Regular cardiac myocyte (primary cell): ENCODE results near the gene ATN1. TPM values are rescaled to one million over a fixed set of nuclear protein-coding genes. Genes with fewer than 3 reads are reported as not detected.

Experiments used
- total RNA-seq: library from RNA; depleted of rRNA; stranded (reverse); fragments of >200 nt; gene quantifications from 2 replicates; pipeline ENCODE4 v1.2.3, GENCODE V29; 2014

Gene ATN1
- 4.4 and 9.0 TPM in 2 replicates for total RNA-seq

GRCh38 chr12:6927379-6928021, at the start of gene ATN1:
TSS of gene ATN1 (plus strand) at chr12:6927959. CDS start at chr12:6934002, 6,043 bp downstream.

GRCh38 chr12:6904280-6905276, 23.2 kb upstream of the ATN1 start, which contains the start of gene LRRC23:
TSS of gene LRRC23 (plus strand) at chr12:6904822. CDS start at chr12:6905634, 812 bp downstream.

GRCh38 chr12:6914246-6914946, 13.4 kb upstream of the ATN1 start, which contains the start of gene ENO2:
TSS of gene ENO2 (plus strand) at chr12:6914580. CDS start at chr12:6915833, 1,253 bp downstream.

GRCh38 chr12:6943722-6944380, 16.1 kb downstream of the ATN1 start, which contains the start of the genes C12orf57 and RNU7-1:
TSS of gene C12orf57 (plus strand) at chr12:6944022. CDS start at chr12:6944122, 100 bp downstream.
TSS of gene RNU7-1 (plus strand) at chr12:6943816.

GRCh38 chr12:6950811-6951540, 23.2 kb downstream of the ATN1 start, which contains the start of gene PTPN6:
TSS of gene PTPN6 (plus strand) at chr12:6951356. CDS start at chr12:6951513, 157 bp downstream.

Other genes with a start within 250 kb of the ATN1 start
- 9.0 and 11.3 TPM in 2 replicates for gene ZNF384, start 238.6 kb upstream of the ATN1 start, total RNA-seq
- gene PIANP, start 227.1 kb upstream of the ATN1 start, total RNA-seq = under 0.01 TPM in 2 replicates
- gene COPS7A, start 203.9 kb upstream of the ATN1 start, total RNA-seq = 87.9 and 100 TPM in 2 replicates
- gene MLF2, start 174.8 kb upstream of the ATN1 start, total RNA-seq = 147 and 175 TPM in 2 replicates
- gene PTMS, start 161.6 kb upstream of the ATN1 start, total RNA-seq = 17.2 and 38.0 TPM in 2 replicates
- not detected in 2 replicates for gene LAG3, start 155.4 kb upstream of the ATN1 start, total RNA-seq
- gene CD4, start 138.4 kb upstream of the ATN1 start, total RNA-seq = 0.28 and 0.58 TPM in 2 replicates
- gene GPR162, start 106.1 kb upstream of the ATN1 start, total RNA-seq = 0.96 and 2.5 TPM in 2 replicates
- 79.6 and 124 TPM in 2 replicates for gene P3H3, start 99.6 kb upstream of the ATN1 start, total RNA-seq
- 1.4 and 2.5 TPM in 2 replicates for gene GNB3, start 87.0 kb upstream of the ATN1 start, total RNA-seq
- 5.6 and 29.7 TPM in 2 replicates for gene CDCA3, start 76.7 kb upstream of the ATN1 start, total RNA-seq
- gene USP5, start 75.8 kb upstream of the ATN1 start, total RNA-seq = 77.8 and 123 TPM in 2 replicates
- gene TPI1, start 60.4 kb upstream of the ATN1 start, total RNA-seq = 1,644 and 1,719 TPM in 2 replicates
- gene SPSB2, start 54.7 kb upstream of the ATN1 start, total RNA-seq = 3.6 and 4.2 TPM in 2 replicates
- 8.6 and 18.0 TPM in 2 replicates for gene LRRC23, start 23.1 kb upstream of the ATN1 start, total RNA-seq
- gene ENO2, start 13.4 kb upstream of the ATN1 start, total RNA-seq = 40.8 and 66.8 TPM in 2 replicates
- gene RNU7-1, start 15.9 kb downstream of the ATN1 start, total RNA-seq = not detected in 2 replicates
- 75.3 and 141 TPM in 2 replicates for gene C12orf57, start 16.1 kb downstream of the ATN1 start, total RNA-seq
- gene PTPN6, start 23.4 kb downstream of the ATN1 start, total RNA-seq = under 0.01 TPM in 1 of 2 replicates, not detected in the other
- gene PHB2, start 42.7 kb downstream of the ATN1 start, total RNA-seq = 149 and 175 TPM in 2 replicates
- gene EMG1, start 43.0 kb downstream of the ATN1 start, total RNA-seq = 49.3 and 94.9 TPM in 2 replicates
- 5.9 and 9.2 TPM in 2 replicates for gene LPCAT3, start 90.5 kb downstream of the ATN1 start, total RNA-seq
- gene C1S, start 132.8 kb downstream of the ATN1 start, total RNA-seq = 24.7 and 213 TPM in 2 replicates
- gene C1R, start 164.5 kb downstream of the ATN1 start, total RNA-seq = 11.7 and 106 TPM in 2 replicates
- 7.1 and 37.2 TPM in 2 replicates for gene C1RL, start 181.3 kb downstream of the ATN1 start, total RNA-seq
- gene RBP5, start 200.9 kb downstream of the ATN1 start, total RNA-seq = 0.19 TPM in 1 of 2 replicates, not detected in the other
- gene CLSTN3, start 202.4 kb downstream of the ATN1 start, total RNA-seq = 6.7 and 8.2 TPM in 2 replicates